Stimulated activated CD8-positive, alpha-beta memory T cell treated with anti-CD3 and anti-CD28 coated beads, Interleukin-7, amount 100 ng/mL, for 24 hours (primary cell): ENCODE measurements around the gene PLEKHM3.
"Not testable (repeated sequence)": the region's sequence is repeated elsewhere in the genome, so short reads cannot be mapped to it uniquely, and the experiment has no call there.

Experiments used
- DNase-seq: peaks from one replicate; pipeline ENCODE4 v3.0.0-alpha.2; 2020; ENCODE audit warnings: low read depth

PLEKHM3 gene

DNA sequence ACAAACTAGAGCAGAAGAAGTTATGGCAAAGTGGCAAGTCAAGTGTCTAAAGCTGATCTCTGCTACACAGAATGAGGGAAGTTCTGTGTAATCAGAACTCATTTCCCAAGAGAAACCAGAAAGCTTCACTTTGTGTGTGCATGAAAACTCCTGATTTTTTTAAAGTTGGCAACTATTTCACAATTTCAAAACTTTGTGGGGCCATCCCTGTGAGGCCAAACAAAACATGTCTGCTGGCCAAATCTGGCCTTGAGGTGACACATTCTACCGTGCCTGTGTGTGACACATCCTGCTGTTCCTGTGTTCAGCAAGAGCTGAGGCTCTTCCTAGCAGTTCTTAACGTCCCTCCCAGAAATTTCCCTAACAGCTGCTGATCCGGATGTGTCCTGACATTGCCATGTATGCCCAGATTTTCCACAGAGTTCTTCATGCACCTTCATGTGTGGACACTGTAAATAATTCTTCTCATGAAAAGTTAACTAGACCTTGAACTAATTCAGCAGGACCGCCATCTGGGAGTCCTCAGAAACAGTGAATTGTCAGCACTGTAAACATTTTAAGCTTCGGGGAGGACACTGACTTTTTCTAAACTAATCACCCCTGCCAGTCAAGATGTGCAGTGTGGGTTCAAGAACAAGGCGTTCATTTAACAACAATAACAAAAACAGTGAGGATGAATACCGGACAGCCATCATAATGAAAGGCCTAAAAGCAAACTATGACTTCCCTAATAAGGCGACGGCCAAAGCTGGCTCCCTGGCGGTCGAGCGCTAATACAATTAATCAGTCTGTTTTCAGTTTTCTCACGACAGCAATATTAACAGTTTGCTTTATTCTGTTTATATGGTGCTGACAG is 99.0 kb downstream of the PLEKHM3 start:
- DNase-seq = no peak

DNA sequence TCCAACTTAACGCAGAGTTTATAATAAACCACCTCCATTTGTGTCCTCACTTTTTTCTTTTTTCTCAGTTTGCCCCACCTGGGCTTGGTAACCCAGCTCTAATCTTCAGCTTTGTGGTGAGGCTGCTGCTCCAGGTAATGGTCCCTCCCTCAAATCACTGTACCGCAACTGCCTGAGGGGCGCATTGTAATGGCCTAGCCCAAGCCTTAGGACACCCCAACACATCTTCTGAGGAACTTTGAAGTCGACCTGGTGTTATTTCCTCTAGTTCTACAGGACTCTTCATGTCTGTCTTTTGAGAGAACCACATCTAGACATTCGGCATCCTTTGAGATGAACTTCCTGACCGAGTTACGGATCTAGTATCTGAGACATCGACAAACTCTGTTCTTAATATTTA is 99.7 kb downstream of the PLEKHM3 start:
- no peak for DNase-seq

DNA sequence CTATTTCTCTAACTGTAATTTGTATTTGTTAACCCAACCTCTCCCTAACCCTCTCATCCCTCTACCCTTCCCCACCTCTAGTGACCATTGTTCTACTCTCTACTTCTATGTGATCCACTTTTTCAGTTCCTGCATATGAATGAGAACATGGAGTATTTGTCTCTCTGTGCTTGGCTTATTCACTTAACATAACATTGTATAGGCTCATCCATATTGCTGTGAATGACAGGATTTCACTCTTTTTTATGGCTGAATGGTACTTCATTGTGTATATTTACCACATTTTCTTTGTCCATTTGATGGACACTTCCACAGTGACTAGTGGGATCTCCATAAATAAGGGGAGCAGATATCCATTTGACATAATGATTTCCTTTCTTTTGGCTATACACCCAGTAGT is 103.7 kb downstream of the PLEKHM3 start:
- DNase-seq = no peak

DNA sequence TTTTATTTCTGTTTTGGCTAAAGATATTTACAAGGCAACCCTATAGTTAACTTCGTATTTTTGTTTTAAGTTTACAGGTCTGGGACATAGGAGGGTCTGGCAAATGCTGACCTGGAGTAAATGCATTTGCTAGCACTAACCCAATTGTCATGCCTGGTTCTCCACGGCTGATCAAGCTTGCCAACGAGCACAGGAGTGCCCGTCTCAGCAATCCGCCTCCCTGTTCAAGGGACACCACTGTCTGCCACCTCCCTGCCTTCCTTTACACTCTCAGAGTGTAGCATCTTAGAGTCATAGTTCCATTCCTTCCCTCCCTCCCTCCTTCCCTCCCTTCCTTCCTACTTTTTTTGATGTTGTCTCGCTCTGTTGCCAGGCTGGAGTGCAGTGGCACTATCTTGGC is 104.6 kb downstream of the PLEKHM3 start:
- DNase-seq = no peak

DNA sequence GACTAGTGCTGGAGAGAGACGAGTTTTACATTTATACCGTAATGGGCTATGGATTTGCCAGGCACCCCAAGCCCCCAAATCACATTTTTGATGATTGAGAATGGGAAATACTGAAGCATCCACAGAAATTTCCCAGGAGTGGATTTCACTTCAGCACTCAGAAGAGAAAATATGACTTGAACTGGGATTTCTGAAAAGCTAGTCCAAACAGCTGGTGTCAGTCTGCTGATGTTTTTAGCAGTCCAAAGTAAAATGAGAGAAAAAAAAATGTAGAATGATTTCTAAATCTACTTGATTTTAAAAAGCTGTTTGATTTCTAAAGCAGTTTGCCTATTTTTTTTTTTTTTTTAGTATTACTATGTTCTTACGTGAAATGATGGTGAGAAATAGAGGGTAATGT is 105.0 kb downstream of the PLEKHM3 start:
- no peak for DNase-seq

DNA sequence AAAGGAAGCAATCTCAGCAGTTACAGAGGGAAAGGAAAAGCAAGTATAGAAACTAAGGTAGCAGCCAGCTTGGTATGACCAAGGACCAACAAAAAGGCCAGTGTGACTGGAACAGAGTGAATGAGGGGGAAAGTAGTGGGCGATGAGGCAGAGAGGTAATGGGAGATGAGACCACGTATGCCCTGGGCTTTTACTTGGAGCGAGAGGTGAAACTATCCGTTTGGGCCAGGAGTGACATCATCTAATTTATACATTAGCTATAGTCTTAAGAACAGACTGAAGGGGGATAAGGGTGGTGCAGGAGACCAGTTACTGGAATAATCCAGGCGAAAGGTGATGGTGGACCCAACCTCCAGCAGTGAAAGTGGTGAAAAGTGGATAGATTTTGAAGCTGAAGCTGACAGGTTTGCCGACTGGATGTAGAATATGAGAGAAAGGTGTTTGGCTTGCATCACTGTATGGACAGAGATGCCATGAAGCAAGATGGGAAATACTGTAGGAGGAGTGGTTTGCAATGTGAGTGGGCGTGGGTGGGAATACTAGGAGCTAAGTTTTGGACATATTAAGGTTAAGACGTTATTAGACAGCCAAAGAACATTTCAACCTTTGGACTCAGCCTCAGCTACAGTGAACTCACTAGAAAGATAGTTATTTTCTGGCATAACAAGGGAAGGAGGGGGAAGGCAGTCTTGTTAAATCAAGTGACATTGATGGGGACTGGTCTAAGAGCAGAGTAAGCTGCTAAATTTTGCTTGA is 106.0 kb downstream of the PLEKHM3 start:
- no peak for DNase-seq

DNA sequence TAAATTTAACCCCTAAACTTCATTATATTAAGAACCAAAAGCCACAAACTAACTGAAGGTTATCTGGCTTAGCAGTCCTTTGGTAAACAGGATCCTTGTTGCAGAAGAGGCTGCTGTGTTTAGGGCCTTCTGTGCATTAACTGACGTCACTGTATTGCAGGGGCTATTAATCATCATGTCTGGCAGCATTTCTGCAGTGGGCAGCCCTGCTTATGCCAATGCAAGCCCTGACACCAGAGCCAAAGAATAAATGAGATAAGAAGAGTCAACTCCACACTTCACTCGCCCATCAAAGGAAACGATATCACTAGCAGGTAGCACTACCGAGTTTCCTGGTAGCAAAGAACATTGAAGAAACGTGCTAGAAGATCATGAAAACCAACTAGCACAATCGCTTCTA is 110.6 kb downstream of the PLEKHM3 start:
- DNase-seq = no peak

DNA sequence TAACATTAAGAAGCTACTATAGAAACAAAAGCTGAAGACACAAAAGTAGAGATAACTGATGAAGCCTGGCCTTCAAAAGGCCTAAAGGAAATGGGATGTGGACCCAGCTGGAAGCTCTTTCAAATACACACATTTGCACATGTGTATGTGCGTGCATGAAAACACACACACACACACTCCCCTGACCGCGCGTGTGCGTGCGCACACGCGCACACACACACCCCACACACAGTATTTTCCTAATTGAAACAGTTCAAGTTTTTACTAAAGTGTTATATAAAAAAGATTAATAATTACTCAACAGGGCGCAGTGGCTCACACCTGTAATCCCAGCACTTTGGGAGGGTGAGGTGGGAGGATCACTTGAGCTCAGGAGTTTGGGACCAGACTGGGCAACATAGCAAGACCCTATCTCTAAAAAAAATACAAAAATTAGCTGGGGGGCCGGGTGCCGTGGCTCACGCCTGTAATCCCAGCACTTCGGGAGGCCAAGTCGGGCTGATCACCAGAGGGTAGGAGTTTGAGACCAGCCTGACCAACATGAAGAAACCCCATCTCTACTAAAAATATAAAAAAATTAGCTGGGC is 111.5 kb downstream of the PLEKHM3 start:
- no peak for DNase-seq

DNA sequence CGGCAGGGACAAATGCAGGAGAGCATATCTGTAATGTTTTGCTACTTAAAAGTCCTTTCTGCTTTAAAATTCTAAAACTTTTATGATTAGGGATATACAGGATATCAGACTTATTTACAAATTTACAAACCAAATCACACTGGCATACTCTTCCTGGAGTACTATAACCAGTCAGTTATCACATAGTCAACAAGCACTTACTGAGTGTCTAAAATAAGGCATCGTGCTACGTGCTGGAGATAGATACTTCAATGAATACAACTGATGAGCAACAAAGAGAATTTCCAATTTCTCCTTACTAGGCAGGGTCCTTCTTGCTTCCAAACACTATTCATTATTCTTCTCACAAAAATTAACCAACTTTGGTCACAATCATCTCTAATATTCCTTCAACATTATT is 113.5 kb downstream of the PLEKHM3 start:
- DNase-seq = no peak

DNA sequence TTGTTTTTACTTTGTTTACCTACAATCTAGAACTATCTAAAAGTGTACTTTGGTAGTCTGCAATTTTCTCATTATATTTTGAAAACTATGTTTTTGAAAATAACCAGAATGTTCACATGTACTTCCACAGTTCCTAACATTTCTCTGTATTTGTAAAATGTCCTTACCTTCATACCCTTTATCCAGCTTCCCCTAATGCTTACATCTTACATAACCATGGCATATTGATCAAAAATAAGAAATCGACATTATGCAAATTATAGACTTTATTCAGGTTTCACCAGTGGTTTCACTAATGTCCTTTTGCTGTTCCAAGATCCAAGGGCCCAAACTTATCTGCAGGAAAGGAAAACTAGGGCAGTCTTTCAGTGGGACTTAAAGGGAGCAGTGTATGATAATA is 114.1 kb downstream of the PLEKHM3 start:
- no peak for DNase-seq

DNA sequence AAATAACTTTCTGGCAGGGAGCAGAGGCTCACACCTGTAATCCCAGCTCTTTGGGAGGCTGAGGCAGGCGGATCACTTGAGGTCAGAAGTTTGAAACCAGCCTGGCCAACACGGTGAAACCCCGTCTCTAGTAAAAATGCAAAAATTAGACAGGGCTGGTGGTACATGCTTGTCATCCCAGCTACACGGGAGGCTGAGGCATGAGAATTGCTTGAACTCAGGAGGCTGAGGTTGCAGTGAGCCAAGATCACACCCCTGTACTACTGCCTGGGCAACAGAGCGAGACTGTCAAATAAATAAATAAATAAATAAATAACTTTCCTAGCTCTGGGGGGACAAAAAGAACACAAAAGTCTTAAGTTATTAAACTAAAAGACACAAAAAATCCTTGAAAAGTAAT is 118.8 kb downstream of the PLEKHM3 start:
- DNase-seq = not testable (repeated sequence)

DNA sequence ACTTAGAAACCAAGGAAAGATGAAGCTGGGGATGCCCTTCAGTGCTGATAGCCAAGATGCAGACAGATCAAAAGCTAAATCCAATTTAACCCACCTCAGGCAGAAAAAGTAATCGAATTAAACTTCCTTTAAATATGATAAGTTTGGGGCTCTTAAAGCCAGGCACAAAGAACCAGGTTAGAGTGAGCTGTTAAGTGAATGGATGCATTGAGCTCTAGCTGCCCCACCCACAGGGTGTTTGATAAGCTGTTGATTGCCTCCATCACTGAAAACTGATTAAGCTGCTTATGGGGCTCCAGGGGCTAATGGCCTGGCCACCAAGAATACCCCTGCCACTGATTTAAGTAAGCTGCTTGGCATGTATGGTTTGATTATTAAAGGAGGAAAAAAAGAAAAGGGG is 119.8 kb downstream of the PLEKHM3 start:
- DNase-seq = no peak

DNA sequence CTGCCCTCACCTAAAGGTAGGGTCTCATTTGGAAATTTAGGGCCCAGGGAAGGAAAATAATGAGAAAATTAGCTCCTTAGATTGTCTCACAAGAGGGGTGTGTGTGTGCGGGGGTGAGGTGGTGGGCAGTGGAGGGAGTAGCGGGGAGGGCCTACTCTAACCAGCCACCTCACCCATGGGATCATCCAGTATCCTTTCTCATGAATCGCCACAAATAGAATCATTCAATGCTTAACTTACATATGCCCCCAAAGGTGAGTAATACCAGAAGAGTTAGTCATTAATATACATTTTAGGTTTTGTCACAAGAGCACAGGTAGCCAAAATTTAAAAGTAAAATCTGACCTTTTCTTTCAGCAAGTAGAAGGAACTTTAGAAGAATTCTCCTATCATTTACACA is 122.1 kb downstream of the PLEKHM3 start:
- DNase-seq = no peak

DNA sequence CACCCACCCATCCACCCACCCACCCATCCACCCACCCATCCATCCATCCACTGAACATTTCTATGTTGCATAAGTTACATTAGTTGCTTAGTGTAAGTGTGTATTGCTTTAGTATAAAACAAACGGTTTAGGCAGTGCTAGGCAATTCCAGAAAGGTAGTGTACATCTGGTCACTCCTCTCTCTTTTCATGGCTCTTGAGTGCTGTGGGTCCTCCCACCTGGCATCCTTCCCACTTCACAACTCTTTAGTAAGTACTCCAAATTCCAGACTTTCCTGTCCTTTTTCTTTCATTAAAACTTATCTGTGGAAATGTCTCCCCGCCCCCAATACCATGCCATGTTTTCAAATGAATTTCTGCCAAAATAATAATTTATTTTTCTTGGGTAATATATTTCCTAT is 122.5 kb downstream of the PLEKHM3 start:
- DNase-seq = no peak

DNA sequence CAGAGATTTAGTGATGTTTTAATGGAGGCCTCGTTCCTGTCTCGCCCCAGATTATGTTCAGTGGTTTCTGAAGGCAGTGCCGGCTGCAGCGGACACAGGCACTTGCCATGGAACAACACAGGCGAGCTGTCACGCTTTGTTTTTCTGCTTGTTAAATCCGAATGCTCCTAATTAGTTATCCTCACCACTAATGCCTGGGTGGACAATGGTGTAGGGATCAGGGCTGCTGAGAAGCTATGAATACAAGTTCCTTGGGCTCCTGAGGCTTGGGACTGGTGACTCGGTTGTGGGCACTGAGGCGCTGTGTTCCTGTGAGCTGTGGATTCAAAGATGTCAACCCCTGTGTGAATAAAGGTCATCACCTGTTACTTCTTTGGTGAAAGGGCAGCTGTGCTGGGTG is 123.5 kb downstream of the PLEKHM3 start:
- no peak for DNase-seq

DNA sequence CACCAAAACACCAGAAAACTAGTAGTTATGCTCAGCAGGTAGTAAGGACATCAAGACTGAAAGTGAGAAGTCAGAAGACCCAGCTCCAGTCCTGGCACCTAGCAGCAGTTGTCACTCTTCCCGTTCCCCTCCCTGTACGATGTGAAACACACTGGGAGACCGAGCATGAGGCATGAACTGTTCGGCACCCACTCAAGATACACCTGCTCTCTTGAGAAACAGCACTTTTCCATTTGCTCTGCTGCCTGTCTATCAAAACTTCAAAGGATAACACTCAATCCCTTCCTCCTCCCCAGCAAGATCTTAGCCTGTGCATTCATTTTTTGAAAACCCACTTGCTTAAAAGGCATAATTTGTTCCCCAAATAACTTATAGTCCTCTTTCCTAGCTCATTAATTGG is 123.9 kb downstream of the PLEKHM3 start:
- DNase-seq = no peak

DNA sequence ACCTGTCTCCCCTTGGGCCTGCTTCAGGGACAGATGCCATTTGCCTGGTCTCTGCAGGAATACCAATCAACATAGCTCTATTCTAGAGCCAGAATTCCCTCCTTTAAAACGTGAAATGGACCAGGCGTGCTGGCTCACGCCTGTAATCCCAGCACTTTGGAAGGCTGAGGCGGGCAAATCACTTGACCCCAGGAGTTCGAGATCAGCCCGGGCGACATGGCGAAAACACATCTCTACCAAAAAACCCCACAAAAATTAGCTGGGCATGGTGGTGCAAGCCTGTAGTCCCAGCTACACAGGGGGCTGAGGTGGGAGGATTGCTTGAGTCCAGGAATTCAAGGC is 127.0 kb downstream of the PLEKHM3 start:
- DNase-seq = no peak

DNA sequence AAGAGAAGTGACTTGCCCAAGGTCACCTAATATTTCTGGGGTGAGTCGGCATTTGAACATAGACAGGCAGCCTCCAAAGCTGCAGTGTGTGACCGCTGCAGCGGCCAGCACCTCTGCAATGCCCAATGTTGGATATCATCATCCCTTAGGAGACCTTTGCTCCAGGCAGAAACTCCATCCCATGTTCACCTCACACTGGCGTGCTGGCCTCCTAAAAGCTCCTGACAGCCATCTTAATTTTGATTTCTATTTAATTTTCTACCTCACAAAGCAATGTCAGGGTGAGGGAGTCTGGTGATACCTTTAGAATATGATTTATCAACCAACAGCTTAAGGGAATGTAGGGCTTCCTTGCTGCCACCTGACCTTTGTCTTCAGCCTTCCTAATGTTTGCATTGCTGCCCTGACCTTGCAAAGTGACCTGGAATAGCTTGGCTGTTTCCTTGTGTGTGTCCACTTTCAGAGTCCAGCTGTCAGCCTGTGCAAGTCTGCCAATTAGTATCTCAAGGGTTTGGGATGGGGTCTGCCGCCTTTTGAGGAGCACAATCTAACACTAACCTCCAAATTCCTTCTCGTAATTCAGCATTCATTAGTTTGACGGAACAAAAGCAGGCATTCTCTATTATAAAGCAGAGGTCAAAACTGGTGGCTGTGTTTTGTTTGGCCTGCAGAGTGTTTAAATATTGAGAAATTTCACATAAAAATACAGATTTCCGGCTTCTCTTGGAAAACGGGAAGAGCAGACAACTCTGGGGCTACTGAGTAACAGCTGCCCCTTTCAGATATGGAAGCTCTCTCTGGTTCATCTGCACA is 127.6 kb downstream of the PLEKHM3 start:
- no peak for DNase-seq

DNA sequence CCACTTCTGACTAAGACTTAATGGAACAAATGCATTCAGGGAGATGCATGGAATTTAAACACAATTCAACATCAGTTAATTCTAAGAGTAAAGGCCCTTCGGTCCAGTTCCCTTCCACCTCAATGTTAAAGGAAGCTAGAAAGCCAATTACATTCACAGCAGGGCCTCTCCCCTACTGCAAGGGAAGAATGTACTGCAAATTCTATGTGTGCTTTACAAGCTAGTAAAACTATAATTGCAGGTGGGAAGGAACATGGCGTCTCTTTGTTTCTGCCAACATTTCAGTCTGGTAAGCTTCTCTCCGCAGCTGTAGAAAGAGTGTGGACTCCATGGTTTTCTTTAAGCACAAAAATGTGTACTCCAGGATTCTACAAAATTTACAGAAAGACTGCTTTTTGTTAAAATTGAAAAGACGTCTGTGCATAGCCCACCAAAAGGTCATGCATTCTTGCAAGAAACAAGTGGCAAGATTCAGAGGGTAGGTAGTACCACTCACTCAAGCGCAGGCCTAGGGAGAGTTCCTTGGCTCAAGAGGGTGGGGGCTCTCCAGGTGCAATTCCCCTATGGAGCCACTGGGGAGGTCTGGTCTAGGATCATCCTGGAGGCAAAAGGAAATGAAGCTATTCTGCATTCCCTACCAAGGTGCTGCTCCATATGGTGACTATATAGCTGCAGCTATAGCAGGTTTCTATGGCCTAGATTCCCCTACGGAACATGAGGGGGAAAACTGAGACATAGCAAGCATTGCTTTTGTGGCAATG is 128.6 kb downstream of the PLEKHM3 start:
- DNase-seq = no peak

DNA sequence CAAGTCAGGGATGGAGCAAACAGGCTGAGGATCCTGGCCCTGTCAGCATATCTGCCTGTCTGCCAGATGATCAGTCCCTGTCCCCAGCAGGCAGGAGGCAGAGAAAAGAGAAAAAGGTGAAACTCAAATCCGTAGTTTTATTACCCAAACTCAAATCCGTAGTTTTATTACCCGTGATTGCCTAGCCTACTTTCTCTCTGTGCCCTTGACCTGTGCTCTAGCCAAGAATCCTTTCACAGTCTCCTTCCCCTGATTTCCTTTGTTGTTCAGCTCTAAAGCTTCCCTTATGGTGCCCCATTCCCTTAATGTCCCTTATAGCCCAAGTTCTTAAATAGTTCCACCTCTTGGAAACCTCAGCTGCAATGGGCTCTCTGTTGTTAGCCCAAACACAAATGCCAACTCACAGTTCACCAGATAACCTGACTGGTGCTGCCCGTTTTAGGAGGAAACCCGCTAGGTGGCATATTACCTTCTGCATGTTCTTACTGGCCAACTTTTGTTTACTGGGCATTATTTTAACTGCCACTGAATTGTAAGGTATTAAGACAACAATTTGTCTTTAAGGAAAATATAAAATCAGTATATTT is 130.0 kb downstream of the PLEKHM3 start:
- no peak for DNase-seq

DNA sequence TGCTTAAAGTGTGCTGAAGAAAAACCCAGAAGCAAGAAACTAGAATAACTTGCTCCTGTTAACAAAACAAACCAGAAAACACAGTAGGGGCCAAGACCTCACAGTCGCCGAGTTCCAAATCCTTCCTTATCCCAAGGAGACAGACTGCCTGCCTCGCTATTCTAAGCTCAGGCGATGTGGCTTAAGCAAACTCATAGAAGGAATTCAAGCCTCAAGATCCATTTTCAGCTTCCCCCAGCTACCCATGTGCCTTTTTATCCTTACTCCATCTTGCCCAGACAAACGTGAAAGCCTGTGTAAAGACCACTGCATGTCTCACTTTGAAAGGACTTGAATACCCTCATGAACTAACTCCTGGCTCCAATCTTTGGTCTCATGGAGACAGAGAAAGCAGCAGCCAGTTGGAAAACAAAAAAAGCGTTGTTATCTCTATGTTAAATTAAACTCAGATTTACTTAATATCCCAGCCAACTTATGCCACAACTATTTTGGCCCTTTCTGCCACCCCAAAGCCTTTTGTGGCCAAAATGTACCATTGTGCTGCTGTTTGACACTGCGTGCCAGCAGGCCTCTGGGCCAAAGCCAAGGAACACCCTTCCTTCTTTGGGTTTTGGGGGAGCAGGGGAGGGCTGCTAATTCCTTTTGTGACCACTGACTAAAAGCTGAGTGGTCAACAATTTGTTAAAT is 132.5 kb downstream of the PLEKHM3 start:
- no peak for DNase-seq
